ACC112 (cell line): ENCODE data around the gene S1PR5.
A peak's percentile ranks its signal among the peaks of the same experiment; 100 is the strongest.

ENCODE experiments used
- H2AFZ ChIP-seq: fragments of 200-600 bp; sonication (generic); one replicate; pipeline ENCODE4 v1.6.0; 2017; ENCODE audit warnings: antibody characterized with exemption, low read length; ENCODE audit not compliant: unreplicated experiment
- H3K27ac ChIP-seq: fragments of 200-600 bp; sonication (generic); 2 replicates; pipeline ENCODE4 v1.5.1; 2014; ENCODE audit warnings: low read depth, mild to moderate bottlenecking, antibody characterized with exemption, low read length, moderate library complexity
- H3K27me3 ChIP-seq: fragments of 200-600 bp; sonication (generic); 2 replicates; pipeline ENCODE4 v1.6.1; 2014; ENCODE audit warnings: mild to moderate bottlenecking, antibody characterized with exemption, low read length, moderate library complexity, mixed read lengths; ENCODE audit not compliant: insufficient read depth
- H3K36me3 ChIP-seq: fragments of 200-600 bp; sonication (generic); 2 replicates; pipeline ENCODE4 v1.6.1; 2016; ENCODE audit warnings: mild to moderate bottlenecking, antibody characterized with exemption, low read length, moderate library complexity, mixed read lengths; ENCODE audit not compliant: insufficient read depth
- H3K4me1 ChIP-seq: fragments of 200-600 bp; sonication (generic); one replicate; pipeline ENCODE4 v1.6.1; 2016; ENCODE audit warnings: low read length, mixed read lengths; ENCODE audit not compliant: insufficient read depth, unreplicated experiment, control insufficient read depth
- H3K4me3 ChIP-seq: fragments of 200-600 bp; sonication (generic); 2 replicates; pipeline ENCODE4 v1.5.1; 2014; ENCODE audit warnings: mild to moderate bottlenecking, low read depth, low read length
- H3K79me2 ChIP-seq: fragments of 200-600 bp; sonication (generic); one replicate; pipeline ENCODE4 v1.6.0; 2016; ENCODE audit warnings: low read length; ENCODE audit not compliant: control insufficient read depth, unreplicated experiment, insufficient read depth

S1PR5 gene

GRCh38 chr19:10499550-10500246 lies 17.5 kb downstream of the S1PR5 start:
- Histone ChIP-seq H3K36me3 (no peaks in the 10 kb centered on the region), H3K4me1 (peaks cover 2% of the 10 kb centered on the region), H3K27ac (no peak overlapping the region)

GRCh38 chr19:10497371-10497770 lies 19.9 kb downstream of the S1PR5 start:
- no peak overlapping the region for H3K4me3 ChIP-seq
- H2AFZ ChIP-seq = no peak overlapping the region
- peaks cover 56% of the 10 kb centered on the region for H3K79me2 ChIP-seq
- H3K27ac ChIP-seq = no peak overlapping the region
- no peaks in the 10 kb centered on the region for H3K36me3 ChIP-seq
- H3K27me3 ChIP-seq = no peaks in the 10 kb centered on the region
- peaks cover 2% of the 10 kb centered on the region for H3K4me1 ChIP-seq

More at GRCh38 chr19:10499550-10500246, 17.5 kb downstream of the S1PR5 start:
- H3K4me3 ChIP-seq = no peak overlapping the region
- H3K79me2 ChIP-seq = peaks cover 57% of the 10 kb centered on the region
- no peaks in the 10 kb centered on the region for H3K27me3 ChIP-seq
- H2AFZ ChIP-seq = no peak overlapping the region

- Histone ChIP-seq H3K4me3 (no peak overlapping the region), H3K79me2 (peaks cover 16% of the 10 kb centered on the region), H2AFZ (no peak overlapping the region), H3K4me1 (no peaks in the 10 kb centered on the region), H3K27ac (no peak overlapping the region), H3K36me3 (no peaks in the 10 kb centered on the region), H3K27me3 (no peaks in the 10 kb centered on the region)
Observed at GRCh38 chr19:10491472-10492047, 25.7 kb downstream of the S1PR5 start.

GRCh38 chr19:10486551-10486950 lies 30.7 kb downstream of the S1PR5 start:
- Histone ChIP-seq H3K79me2 (peaks cover 4% of the 10 kb centered on the region), H3K4me1 (no peaks in the 10 kb centered on the region), H3K4me3 (no peak overlapping the region), H2AFZ (no peak overlapping the region), H3K27ac (no peak overlapping the region), H3K36me3 (no peaks in the 10 kb centered on the region), H3K27me3 (no peaks in the 10 kb centered on the region)

GRCh38 chr19:10478903-10479384 lies 38.3 kb downstream of the S1PR5 start:
- Histone ChIP-seq H3K36me3 (no peaks in the 10 kb centered on the region), H3K4me3 (peak overlapping the region; percentile 67), H3K79me2 (no peaks in the 10 kb centered on the region), H3K27me3 (no peaks in the 10 kb centered on the region), H3K4me1 (peaks cover 3% of the 10 kb centered on the region), H2AFZ (peak overlapping the region; percentile 78), H3K27ac (no peak overlapping the region)

GRCh38 chr19:10478476-10478875 lies 38.8 kb downstream of the S1PR5 start:
- no peaks in the 10 kb centered on the region for H3K36me3 ChIP-seq
- H3K79me2 ChIP-seq = no peaks in the 10 kb centered on the region
- peaks cover 3% of the 10 kb centered on the region for H3K4me1 ChIP-seq
- peak overlapping the region; percentile 48; the same call in 1 of the 2 replicates for H3K4me3 ChIP-seq
- no peak overlapping the region for H3K27ac ChIP-seq
- no peaks in the 10 kb centered on the region for H3K27me3 ChIP-seq
- H2AFZ ChIP-seq = peak overlapping the region; percentile 78

GRCh38 chr19:10474962-10475451 lies 42.2 kb downstream of the S1PR5 start:
- Histone ChIP-seq H3K27ac (no peak overlapping the region), H3K27me3 (no peaks in the 10 kb centered on the region), H3K79me2 (no peaks in the 10 kb centered on the region), H3K4me3 (no peak overlapping the region), H2AFZ (no peak overlapping the region), H3K36me3 (no peaks in the 10 kb centered on the region), H3K4me1 (peaks cover 3% of the 10 kb centered on the region)

- Histone ChIP-seq H3K27me3 (no peaks in the 10 kb centered on the region), H3K79me2 (no peaks in the 10 kb centered on the region), H3K36me3 (no peaks in the 10 kb centered on the region)
Observed at GRCh38 chr19:10473192-10473591, 44.1 kb downstream of the S1PR5 start.

GRCh38 chr19:10471909-10472308 lies 45.3 kb downstream of the S1PR5 start:
- H3K27me3 ChIP-seq = no peaks in the 10 kb centered on the region
- no peak overlapping the region for H2AFZ ChIP-seq
- H3K79me2 ChIP-seq = no peaks in the 10 kb centered on the region
- no peak overlapping the region for H3K27ac ChIP-seq
- H3K36me3 ChIP-seq = no peaks in the 10 kb centered on the region
- no peaks in the 10 kb centered on the region for H3K4me1 ChIP-seq
- H3K4me3 ChIP-seq = no peak overlapping the region

More at GRCh38 chr19:10473192-10473591, 44.1 kb downstream of the S1PR5 start:
- H2AFZ ChIP-seq = no peak overlapping the region
- H3K27ac ChIP-seq = no peak overlapping the region
- no peaks in the 10 kb centered on the region for H3K4me1 ChIP-seq
- no peak overlapping the region for H3K4me3 ChIP-seq

GRCh38 chr19:10468133-10468532 lies 49.1 kb downstream of the S1PR5 start:
- no peak overlapping the region for H3K4me3 ChIP-seq
- no peaks in the 10 kb centered on the region for H3K4me1 ChIP-seq
- H3K27me3 ChIP-seq = no peaks in the 10 kb centered on the region
- no peak overlapping the region for H2AFZ ChIP-seq
- H3K79me2 ChIP-seq = no peaks in the 10 kb centered on the region
- no peaks in the 10 kb centered on the region for H3K36me3 ChIP-seq
- no peak overlapping the region for H3K27ac ChIP-seq
